GM18508 (cell line): ENCODE data around the gene SMPX.
"Not testable (repeated sequence)": the region's sequence is repeated elsewhere in the genome, so short reads cannot be mapped to it uniquely, and the experiment has no call there.

Source experiments
- ATAC-seq: cut with Tn5 transposase; IDR thresholded peaks from one replicate; pipeline ENCODE4 v1.9.1; 2021; ENCODE audit warnings: moderate number of reproducible peaks; ENCODE audit not compliant: insufficient read depth, unreplicated experiment

SMPX gene

DNA sequence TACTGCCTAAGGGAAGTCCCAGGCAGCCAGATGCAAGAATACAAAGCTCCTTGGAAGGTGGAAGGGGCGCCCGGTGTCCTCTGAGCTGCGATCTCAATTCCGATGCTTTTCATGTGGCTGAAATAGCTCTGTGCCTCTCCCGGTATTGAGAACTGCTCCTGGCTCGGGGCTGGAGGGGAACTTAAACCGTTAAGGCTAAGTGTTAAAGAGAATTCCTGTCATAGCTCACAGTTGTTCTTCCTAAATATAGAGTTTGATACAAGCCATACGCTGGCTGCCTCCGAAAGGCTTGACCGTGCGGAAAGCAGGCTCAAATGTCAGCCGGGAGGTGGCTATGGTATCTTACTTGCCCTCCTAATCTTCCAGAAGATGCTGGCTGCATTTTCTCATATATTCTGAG, at the start of gene SMPX:
Gene SMPX, minus strand, starts transcription at position 157 of the 400 bp plus-strand sequence. CDS start 3,826 bp downstream, outside the sequence.
- no peak for ATAC-seq

DNA sequence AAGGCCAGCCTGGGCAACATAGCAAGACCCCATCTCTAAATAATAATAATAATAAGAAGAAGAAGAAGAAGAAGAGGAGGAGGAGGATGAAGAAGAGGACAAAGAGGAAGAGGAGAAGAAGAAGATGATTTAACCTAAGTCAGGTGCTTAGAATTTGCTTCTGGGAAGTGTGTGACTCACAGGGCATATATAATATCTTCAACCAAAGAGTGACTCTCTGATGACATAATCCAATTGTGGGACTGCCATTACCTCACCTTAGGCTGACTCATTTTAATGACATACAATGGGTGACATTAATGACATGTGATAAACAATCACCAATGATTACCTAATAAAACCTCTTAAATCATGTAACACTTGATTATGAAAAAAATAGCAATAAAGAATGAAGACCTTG, 48.8 kb upstream of the SMPX start:
- ATAC-seq = no peak

DNA sequence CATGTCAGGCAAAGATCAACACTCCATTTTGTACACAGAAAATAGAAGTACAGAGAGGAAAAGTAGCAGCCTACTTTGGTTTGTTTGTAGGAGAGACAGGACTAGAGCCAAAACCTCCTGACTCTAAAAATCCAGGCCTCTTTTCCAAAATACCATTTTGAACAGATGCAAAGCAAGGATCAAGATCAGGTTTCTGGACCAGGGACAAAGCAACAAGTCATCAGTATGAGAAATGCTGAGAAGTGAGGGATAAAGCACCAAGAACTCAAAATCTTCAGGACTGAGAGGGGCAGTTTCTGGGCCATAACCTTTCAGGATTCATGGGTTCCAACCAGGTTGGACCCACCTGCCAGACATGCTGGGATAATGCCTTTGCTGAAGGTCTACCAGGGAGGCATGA, 44.9 kb upstream of the SMPX start:
- no peak for ATAC-seq

DNA sequence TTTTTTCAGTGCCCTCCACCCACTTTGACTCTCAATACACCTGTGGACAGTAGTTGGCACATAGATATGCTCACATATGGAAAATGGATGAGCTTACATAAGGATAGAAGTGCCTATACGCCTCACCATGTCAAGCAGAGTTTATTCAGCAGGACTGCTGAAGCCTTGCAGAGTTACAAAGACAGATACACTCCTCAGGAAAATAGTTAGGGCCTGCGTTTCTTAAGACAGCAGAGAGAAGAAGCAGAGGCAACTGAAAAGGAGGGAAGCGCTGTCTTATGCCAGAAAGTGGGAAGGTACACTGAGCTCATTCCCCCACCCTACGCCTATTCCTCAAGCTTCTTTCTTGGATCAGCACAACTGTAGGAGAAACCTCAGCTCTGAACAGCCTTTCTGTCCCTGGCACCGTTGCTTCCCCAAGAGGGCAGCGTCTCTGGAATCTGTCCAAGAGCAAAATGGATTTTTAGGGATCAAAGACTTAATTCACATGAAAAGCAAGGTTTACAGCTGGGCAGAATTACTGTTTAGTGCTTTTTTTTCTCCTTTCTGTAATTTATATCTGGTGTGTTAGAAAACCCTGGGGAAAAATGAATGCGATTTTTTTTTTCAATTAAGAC, 44.2 kb upstream of the SMPX start:
- no peak for ATAC-seq

DNA sequence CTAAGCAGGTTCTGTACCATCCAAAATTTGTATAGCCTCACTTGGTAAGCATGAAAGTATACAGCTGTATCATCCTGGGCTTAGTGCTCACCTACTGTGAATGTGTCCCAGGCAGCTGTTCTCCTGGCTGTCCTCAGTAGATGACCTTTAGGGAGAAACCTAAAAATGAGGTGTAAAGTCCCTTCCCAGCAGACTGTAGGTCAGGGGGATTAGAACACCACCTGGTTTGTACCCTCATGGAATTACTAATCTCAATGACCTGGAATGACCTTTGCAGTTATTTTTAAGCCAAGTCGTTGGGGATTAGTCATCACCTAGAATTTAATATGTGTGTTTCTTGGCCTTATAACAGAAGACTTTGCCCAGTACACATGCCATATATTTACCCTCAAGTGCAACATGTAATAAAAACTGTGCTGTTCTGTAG, 42.4 kb upstream of the SMPX start:
- peak; percentile 59 for ATAC-seq

DNA sequence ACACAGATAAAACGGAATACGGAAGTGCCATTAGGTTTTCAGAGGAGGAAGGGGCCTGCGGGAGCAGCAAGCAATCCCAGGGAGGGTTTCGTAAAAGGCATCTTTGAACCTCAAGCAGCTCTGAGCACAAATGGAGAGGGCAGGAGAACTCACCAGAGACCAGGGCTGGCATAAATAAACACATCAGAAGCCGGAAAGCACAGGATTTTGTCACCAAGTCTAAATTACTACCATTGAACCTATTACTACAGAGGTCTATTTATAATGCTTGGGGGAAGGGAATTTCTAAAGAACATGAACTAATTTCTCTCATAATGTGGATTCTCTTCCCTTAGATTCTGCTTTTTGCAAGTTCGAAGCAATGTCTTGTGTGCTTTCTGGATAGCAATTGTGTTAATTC, 41.9 kb upstream of the SMPX start:
- no peak for ATAC-seq

DNA sequence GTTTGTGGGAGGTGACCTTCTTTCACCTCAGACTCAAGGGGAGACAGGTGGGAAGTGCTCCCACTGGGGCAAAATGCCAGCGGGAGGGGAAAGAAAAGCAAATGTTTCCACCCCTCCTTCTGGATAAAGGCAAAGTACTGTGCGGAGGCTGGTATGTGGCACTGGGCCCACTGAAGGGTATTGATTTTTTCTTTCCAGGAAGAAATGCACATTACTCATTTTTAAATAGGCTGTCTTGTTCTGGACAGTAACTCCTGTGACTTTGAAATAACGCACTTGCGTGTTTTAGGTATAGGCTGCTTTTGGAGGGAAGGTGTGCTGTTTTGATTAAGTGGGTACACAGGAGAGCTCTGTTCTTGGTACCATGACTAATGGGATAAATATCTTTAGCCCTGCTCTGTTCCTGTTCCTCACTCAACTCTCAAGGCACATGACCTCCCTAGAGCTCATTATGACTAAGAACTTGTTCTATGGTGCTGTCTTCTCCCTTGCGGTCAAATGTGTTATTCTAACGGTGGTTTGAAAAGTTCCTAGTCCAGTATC, 40.8 kb upstream of the SMPX start:
- no peak for ATAC-seq

DNA sequence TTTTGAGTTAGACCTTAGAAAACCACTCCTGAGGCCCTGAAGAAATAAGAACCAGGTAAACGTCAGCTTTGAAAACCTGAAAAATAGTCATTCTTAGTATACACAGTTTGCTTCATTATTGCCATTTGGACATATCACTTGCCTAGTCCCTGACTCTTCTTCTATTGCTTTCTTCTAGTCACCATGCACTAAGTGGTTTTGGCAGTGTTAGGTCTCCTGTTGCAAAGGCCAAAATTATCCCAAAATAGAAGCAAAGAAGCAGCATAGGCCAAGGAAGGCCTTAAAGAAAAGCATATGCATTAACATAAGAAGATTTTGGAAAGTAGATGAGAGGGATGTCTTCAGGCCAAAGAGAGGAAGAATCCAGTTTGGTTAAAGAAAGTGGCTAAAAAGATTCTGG, 24.1 kb upstream of the SMPX start:
- no peak for ATAC-seq

DNA sequence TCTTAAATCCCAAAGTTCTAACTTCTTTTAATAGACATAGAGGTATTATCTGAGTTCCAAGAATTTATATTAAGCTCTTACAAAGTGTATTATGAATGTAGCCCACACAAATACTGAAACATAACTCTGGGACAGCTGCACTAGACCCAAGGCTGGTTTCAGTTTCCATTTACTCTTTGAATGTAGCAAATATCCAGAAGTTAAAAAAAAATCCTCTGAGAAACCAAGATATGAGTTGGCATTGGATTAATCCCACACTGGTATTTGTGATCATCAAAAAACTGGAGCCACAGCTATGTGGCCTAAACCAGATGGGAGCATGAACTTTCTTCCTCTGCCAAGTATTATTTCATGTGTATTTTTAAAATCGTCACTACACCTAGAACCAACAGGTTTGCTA, 23.6 kb upstream of the SMPX start:
- ATAC-seq = no peak

DNA sequence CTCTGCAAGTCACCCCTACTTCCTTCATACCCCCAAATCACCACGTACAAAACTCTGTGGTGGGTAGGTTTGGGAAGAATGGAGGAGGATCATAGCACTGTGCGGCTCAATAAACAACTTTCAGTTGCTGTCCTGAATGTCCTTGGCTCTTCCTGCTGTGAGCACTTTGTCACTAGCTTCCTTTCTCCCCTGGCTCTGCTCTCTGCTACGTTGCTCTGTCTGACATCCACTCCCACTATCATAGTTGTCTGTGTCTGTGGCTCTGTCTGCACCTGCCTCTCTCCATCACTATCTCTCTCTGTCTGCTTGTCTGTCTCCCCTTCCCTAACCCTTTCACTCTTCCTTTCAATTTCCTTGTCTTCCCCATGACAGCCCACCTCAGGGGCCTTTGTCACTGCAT, 21.2 kb upstream of the SMPX start:
- ATAC-seq = no peak

DNA sequence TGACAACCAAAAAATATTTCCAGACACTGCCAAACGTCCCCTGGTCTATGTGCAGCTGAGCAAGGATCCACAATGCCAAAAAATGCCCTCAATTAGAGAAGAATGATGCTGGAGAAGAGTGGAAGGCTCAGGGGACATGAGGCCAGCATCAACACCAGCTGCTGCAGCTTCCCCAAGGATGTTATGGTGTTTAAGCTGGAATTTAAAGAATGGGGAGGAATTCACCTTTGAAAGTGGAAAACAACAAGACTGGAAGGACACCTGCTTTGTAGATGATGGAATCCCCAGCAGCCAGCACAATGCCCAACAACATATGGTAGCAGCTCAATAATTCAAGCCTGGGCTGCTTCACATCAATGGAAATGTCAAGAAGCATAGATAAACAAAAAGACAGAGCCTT, 20.3 kb upstream of the SMPX start:
- no peak for ATAC-seq

DNA sequence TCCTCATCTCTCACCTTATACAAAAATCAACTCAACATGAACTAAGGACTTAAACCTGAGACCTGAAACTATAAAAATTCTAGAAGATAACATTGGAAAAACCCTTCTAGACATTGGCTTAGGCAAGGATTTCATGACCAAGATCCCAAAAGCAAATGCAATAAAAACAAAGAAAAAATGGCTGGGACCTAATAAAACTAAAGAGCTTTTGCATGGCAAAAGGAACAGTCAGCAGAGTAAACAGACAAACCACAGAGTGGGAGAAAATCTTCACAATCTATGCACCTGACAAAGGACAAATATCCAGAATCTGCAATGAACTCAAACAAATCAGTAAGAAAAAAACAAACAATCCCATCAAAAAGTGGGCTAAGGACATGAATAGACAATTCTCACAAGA, 17.2 kb upstream of the SMPX start:
- not testable (repeated sequence) for ATAC-seq

DNA sequence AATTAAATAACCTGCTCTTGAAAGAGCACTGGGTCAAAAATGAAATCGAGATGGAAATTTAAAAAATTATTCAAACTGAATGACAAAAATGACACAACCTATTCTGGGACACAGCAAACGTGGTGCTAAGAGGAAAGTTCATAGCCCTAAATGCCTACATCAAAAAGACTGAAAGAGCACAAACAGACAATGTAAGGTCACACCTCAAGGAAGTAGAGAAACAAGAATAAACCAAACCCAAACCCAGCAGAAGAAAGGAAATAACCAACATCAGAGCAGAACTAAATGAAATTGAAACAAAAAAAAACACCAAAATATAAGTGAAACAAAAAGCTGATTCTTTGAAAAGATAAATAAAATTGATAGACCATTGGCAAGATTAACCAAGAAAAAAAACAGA, 15.1 kb upstream of the SMPX start:
- not testable (repeated sequence) for ATAC-seq

DNA sequence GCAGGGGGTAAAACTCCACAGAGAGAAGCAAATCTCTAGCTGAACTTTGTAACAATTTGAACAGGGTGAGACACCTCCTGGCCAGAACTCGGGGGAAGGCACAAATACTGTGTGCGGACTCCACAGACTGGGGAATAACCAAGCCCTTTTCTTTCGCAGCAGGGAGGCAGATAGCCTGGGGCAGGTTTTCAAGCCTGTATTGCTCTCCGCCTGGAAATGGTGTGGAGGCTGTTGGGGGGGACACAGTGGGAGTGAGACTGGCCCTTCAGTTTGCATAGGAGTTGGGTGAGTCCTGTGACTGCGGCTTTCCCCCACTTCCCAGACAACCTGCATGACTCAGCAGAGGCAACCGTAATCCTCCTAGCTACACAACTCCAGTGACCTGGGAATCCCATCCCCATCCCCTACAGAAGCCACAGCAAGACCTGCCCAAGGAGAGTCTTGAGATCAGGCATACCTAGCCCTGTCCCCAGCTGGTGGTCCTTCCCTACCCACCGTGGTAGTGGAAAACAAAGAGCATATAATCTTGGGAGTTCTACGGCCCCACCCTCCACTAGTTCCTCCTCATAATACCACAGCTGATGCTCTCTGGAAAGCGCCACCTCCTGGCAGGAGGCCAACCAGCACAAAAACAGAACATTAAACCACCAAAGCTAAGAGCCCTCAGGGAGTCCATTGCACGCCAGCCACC, 12.9 kb upstream of the SMPX start:
- ATAC-seq = no peak

DNA sequence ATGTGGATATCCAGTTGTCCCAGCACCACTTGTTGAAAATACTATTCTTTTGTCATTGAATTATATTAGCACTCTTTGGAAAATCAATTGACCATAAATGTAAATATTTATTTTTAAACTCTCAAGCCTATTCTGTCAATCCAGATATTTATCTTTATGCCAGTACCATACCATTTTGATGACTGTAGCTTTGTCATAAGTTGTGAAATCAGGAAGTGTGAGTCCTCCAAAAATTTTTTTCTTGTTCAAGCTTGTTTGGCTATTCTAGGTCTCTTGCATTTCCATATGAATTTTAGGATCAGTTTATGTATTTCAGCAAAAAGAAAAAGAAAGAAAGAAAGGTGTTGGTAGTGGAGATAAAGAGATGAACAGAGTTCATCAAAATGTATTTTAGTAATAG, 8.2 kb upstream of the SMPX start:
- no peak for ATAC-seq

DNA sequence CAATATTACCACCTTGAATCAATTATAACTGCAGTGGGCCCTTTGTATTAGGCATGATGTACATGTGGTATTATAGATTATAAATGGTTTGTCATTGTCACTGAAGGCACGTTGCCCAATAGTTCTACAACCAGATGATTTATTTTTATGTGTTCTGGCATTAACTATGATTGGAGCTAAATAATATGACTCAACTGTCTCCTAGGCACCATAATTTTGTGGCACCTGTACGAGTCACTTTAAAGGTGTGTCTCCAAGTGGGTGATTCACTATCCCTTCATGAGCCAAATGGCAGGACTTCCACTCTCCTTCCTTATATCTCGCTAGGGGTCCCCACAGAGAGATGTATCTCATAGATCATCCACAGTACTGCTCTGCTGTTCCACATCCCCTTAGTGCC, 6.1 kb upstream of the SMPX start:
- ATAC-seq = no peak

DNA sequence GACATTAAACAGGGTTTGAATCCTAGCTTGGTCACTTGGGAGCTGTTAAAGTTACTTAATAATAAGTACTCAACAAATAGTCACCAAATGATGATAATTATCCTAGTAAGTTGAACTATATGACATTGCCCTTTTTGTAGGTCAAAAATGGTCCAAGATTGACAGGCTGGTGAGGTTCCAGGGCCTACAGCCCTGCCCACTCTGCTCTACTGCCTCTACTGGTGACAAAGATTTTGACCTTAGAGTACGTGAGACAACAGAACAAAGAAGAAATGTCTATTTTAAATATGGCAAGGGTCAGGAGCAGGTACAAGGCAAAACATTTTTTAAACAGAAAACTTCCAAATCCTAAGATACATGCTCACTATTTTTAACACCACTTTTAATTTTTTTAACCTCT, 572 bp upstream of the SMPX start:
- no peak for ATAC-seq

DNA sequence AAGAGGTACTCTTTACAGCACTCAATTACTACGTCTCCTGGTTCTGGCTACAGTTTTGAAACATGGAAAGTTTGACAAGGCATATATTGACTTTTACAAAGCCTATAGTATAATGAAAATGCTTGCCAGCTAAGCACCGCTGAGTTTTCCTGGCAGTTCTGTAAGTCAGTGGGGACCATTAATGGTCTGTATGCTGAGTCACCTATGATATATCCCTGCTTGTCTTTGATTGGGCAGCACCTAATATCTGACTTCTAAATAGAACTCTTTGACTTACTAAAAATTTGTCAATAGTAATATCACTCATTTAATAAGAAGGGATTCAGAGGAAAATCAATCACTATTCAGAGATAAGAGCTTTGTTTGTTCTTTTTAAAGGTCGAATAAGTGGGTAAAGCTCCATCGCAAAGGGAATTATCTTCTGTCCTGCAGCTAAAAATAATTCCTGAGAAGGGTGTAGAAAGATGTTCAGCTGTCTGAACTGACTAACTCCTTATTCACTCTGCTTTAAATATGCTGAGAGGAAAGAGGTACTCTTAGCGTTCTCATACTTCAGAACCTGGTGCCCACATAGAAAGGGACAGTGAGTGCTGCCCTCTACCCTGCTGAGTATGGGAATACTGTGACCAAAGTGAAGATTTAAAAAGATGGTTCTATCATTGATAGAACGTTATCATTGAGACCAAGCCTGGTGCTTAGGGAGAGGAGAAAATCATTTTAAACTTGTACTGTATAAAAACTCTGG, 959 bp downstream of the SMPX start:
- ATAC-seq = no peak

DNA sequence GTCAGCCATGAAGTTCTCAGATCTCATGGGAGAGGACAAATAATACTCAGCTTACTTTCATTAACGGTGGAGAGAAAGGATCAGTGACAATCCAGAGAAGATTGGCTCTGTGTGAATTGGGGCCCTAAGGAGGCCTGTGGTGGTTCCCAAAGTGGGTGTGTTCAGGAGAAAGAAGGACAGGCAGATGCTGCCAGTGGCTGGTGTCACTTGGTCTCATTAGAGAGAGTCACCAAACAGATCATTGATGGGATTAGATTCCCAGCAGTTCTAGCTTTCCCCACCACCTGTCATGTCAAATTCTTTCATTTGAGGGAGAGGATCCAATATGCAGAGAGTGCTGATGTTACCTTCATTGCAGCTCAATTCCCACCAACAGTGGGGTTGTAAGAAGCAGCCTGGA, 8.0 kb downstream of the SMPX start:
- ATAC-seq = no peak

DNA sequence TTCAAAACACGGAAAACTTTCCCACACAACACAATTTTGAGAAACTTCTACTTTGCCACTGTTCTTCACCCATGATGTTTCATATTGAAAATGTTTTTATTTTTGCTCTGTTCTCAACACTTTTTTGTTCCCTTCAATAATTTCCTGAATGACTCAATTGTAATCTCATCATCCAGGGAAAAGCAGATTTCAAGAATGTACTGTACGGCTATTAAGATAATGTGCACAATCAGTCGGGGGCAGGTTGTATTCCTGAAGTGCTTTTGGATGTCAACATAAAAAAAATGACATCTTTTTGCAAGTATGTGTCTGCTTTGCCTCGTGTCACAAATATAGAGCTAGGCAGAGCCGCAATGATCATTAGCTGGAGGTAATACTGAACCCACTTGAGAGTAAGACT, 9.7 kb downstream of the SMPX start:
- ATAC-seq = no peak

DNA sequence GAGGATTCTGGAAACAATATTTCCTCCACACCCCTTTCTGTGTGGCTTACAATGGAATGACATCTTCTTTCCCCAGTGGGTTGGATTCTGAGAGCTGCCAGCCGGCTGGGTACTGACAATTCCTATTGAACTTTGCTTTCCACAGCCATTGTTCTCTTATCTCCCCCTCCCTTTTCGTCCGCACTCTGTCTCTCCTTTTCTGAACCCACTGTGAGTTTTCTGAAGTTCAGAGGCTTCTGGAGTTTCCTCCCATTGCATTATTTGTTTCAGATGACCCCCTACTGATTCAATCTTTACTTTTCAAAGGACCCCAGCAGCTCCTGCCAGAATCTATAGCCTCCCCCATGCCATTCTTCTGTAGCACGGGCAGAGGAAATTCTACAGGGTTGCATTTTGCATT, 10.4 kb downstream of the SMPX start:
- ATAC-seq = no peak
